ENCODE results near the gene GPR155. TPM values are rescaled to one million over a fixed set of nuclear protein-coding genes. Genes with fewer than 3 reads are reported as not detected.

Gene GPR155
- total and polyA plus RNA-seq, 2 donors (not counting 1 experiment from before 2014, with no cell fraction given), result 4.2 to 17.6 TPM

DNA sequence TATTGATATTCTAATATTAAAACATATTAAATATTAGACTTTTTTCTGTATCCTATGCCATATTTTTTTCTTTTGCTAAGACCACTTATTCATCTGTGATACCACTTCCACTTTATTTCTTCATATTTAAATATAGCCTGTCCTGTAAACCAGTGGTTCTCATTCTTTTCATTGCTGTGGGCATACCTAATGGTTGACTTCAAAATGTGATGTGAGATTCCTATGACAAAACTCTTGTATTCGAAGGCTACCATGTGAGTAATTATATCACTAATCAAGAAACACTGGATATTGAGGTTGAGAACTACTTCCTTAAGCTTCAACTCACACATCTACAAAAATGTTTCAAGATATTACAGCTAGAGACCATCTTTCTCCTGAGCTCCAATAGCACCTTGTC lies 87.7 kb downstream of the GPR155 start:
- no CpG with 5 or more reads among the region's 1 CpG for WGBS (ENCODE audit: insufficient coverage)
- H3K4me1 ChIP-seq (ENCODE audit: control insufficient read depth in 2 of 2, insufficient read depth in 2 of 2, low read length in 2 of 2), result peaks cover 8 to 13% of the 10 kb centered on the region in 2 donors
- ChIA-PET POLR2A (no interaction called here), CTCF (interaction anchor here (0.5 kb wide), 1 partner anchor 23 kb away, joined by 4 read pairs; no protein-coding TSS in a partner anchor)
- H3K27me3 Mint-ChIP-seq, result no peaks in the 10 kb centered on the region
- intact Hi-C loops (cut with micrococcal nuclease), result loop anchor here (5.0 kb wide), 1 partner anchor 283 kb away; no protein-coding TSS in a partner anchor
- H3K4me3 ChIP-seq (ENCODE audit: control extremely low read depth in 1 of 5, extremely low read depth in 1 of 5, insufficient read depth in 1 of 5, low read depth in 2 of 5, low read length in 4 of 5), result no peak overlapping the region
- H3K4me3 Mint-ChIP-seq, result no peak overlapping the region
- H3K36me3 ChIP-seq (replicated peaks in 1 of 2; ENCODE audit: control extremely low read depth in 1 of 2, control insufficient read depth in 1 of 2, extremely low read depth in 1 of 2, insufficient read depth in 2 of 2, low read length in 1 of 2), result peaks cover 7 to 10% of the 10 kb centered on the region in 2 experiments
- no peak overlapping the region for H2AFZ ChIP-seq (ENCODE audit: insufficient read depth, low read depth, low read length, poor library complexity, severe bottlenecking)
- H3K9me3 ChIP-seq (ENCODE audit: control extremely low read depth in 1 of 3, control insufficient read depth in 2 of 3, insufficient read depth in 1 of 3, low read length in 2 of 3), result no peaks in the 10 kb centered on the region
- no peaks in the 10 kb centered on the region for H4K20me1 ChIP-seq (ENCODE audit: control insufficient read depth, insufficient read depth, low read length, poor library complexity, severe bottlenecking)
- TF ChIP-seq EZH2 (IDR thresholded peaks at IDR 0.05; ENCODE audit: borderline replicate concordance, insufficient read depth, low read depth, low read length, poor library complexity, severe bottlenecking), result no peak
- TF ChIP-seq, protein P1, sequence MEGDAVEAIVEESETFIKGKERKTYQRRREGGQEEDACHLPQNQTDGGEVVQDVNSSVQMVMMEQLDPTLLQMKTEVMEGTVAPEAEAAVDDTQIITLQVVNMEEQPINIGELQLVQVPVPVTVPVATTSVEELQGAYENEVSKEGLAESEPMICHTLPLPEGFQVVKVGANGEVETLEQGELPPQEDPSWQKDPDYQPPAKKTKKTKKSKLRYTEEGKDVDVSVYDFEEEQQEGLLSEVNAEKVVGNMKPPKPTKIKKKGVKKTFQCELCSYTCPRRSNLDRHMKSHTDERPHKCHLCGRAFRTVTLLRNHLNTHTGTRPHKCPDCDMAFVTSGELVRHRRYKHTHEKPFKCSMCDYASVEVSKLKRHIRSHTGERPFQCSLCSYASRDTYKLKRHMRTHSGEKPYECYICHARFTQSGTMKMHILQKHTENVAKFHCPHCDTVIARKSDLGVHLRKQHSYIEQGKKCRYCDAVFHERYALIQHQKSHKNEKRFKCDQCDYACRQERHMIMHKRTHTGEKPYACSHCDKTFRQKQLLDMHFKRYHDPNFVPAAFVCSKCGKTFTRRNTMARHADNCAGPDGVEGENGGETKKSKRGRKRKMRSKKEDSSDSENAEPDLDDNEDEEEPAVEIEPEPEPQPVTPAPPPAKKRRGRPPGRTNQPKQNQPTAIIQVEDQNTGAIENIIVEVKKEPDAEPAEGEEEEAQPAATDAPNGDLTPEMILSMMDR (IDR thresholded peaks at IDR 0.05), result no peak
- no peak for ATAC-seq (ENCODE audit: low read depth)
- H3K4me1 Mint-ChIP-seq, result peaks cover 23% of the 10 kb centered on the region
- H3K4me2 ChIP-seq (replicated peaks; ENCODE audit: low read depth, low read length, poor library complexity, severe bottlenecking), result no peak overlapping the region
- H3K27ac ChIP-seq (ENCODE audit: low read length in 2 of 2), result no peak overlapping the region
- peaks cover 11% of the 10 kb centered on the region for H3K79me2 ChIP-seq (ENCODE audit: control insufficient read depth, insufficient read depth, low read length)
- no peak overlapping the region for H3K27ac Mint-ChIP-seq
- no peaks in the 10 kb centered on the region for H3K27me3 ChIP-seq (replicated peaks in 1 of 4; ENCODE audit: control extremely low read depth in 1 of 4, control insufficient read depth in 3 of 4, insufficient read depth in 4 of 4, low read length in 3 of 4)
- DNase-seq, result no peak
- H3K9ac ChIP-seq (ENCODE audit: low read length), result no peak overlapping the region
- peaks cover 2% of the 10 kb centered on the region for H3K9me3 Mint-ChIP-seq (ENCODE audit: insufficient read depth)

DNA sequence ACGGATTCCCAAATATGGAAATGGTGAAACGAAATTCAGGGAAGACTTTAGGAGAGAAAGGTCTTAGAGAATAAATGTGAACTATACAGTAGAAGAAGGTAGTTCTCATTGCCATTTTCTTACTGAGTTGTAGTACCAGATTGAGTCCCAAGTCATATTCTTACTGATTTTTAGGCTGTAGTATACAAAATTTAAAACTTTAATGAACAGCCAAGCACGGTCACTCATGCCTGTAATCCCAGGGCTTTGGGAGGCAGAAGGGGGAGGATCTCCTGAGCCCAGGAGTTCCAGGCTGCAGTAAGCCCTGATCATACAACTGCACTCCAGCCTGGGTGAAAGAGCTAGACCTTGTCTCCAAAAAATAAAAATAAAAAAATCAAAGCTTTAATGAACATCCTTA lies 89.1 kb downstream of the GPR155 start:
- DNase-seq, result no peak
- Histone ChIP-seq H3K36me3 (replicated peaks in 1 of 2; ENCODE audit: control extremely low read depth in 1 of 2, control insufficient read depth in 1 of 2, extremely low read depth in 1 of 2, insufficient read depth in 2 of 2, low read length in 1 of 2) (peaks cover 3 to 12% of the 10 kb centered on the region in 2 experiments), H3K4me3 (ENCODE audit: control extremely low read depth in 1 of 5, extremely low read depth in 1 of 5, insufficient read depth in 1 of 5, low read depth in 2 of 5, low read length in 4 of 5) (no peak overlapping the region), H3K4me1 (ENCODE audit: control insufficient read depth in 2 of 2, insufficient read depth in 2 of 2, low read length in 2 of 2) (peaks cover 14 to 20% of the 10 kb centered on the region in 2 donors), H2AFZ (ENCODE audit: insufficient read depth, low read depth, low read length, poor library complexity, severe bottlenecking) (no peak overlapping the region), H3K27ac (ENCODE audit: low read length in 2 of 2) (no peak overlapping the region), H4K20me1 (ENCODE audit: control insufficient read depth, insufficient read depth, low read length, poor library complexity, severe bottlenecking) (peaks cover 3% of the 10 kb centered on the region), H3K27me3 (replicated peaks in 1 of 4; ENCODE audit: control extremely low read depth in 1 of 4, control insufficient read depth in 3 of 4, insufficient read depth in 4 of 4, low read length in 3 of 4) (no peaks in the 10 kb centered on the region), H3K79me2 (ENCODE audit: control insufficient read depth, insufficient read depth, low read length) (peaks cover 25% of the 10 kb centered on the region), H3K9me3 (ENCODE audit: control extremely low read depth in 1 of 3, control insufficient read depth in 2 of 3, insufficient read depth in 1 of 3, low read length in 2 of 3) (no peaks in the 10 kb centered on the region), H3K9ac (ENCODE audit: low read length) (no peak overlapping the region), H3K4me2 (replicated peaks; ENCODE audit: low read depth, low read length, poor library complexity, severe bottlenecking) (no peak overlapping the region)
- no peaks in the 10 kb centered on the region for H3K27me3 Mint-ChIP-seq
- TF ChIP-seq, protein P1 (IDR thresholded peaks at IDR 0.05), result no peak
- TF ChIP-seq EZH2 (IDR thresholded peaks at IDR 0.05; ENCODE audit: borderline replicate concordance, insufficient read depth, low read depth, low read length, poor library complexity, severe bottlenecking), result no peak
- POLR2A ChIA-PET, result no interaction called here
- H3K4me1 Mint-ChIP-seq, result peaks cover 31% of the 10 kb centered on the region
- CTCF ChIA-PET, result interaction anchor here (0.6 kb wide), 1 partner anchor 65 kb away, joined by 3 read pairs; no protein-coding TSS in a partner anchor
- no CpG with 5 or more reads among the region's 3 CpGs for WGBS (ENCODE audit: insufficient coverage)
- H3K27ac Mint-ChIP-seq, result no peak overlapping the region
- ATAC-seq (ENCODE audit: low read depth), result no peak
- no peaks in the 10 kb centered on the region for H3K9me3 Mint-ChIP-seq (ENCODE audit: insufficient read depth)
- H3K4me3 Mint-ChIP-seq, result no peak overlapping the region
- intact Hi-C loops (cut with micrococcal nuclease), result loop anchor here (5.0 kb wide), 1 partner anchor 285 kb away; no protein-coding TSS in a partner anchor

Measured in B cell (primary cell).